ENCODE data around the gene SORCS2.

DNA sequence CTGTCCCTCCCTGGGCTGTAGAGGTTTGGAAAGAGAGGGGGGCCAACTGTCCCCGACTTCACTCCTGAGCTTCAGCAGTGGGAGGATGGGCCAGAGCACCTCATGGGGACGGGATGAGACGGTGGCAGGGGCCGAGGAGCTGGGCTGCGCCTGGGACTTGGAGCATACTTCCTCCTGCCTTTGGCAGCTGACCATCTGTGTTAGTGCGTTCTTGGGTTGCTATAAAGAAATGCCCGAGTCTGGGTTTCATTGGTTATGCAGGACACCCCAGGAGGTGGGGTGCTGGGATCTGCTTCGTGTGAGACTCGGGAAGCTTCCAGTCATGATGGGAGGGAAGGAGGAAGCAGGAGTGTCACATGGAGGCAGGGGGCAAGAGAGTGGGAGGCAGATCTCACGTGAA lies 235.0 kb downstream of the SORCS2 start:
- TF ChIP-seq POLR2AphosphoS5 (IDR thresholded peaks at IDR 0.05), result no peak
- TF ChIP-seq, protein P1, sequence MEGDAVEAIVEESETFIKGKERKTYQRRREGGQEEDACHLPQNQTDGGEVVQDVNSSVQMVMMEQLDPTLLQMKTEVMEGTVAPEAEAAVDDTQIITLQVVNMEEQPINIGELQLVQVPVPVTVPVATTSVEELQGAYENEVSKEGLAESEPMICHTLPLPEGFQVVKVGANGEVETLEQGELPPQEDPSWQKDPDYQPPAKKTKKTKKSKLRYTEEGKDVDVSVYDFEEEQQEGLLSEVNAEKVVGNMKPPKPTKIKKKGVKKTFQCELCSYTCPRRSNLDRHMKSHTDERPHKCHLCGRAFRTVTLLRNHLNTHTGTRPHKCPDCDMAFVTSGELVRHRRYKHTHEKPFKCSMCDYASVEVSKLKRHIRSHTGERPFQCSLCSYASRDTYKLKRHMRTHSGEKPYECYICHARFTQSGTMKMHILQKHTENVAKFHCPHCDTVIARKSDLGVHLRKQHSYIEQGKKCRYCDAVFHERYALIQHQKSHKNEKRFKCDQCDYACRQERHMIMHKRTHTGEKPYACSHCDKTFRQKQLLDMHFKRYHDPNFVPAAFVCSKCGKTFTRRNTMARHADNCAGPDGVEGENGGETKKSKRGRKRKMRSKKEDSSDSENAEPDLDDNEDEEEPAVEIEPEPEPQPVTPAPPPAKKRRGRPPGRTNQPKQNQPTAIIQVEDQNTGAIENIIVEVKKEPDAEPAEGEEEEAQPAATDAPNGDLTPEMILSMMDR (IDR thresholded peaks at IDR 0.05), result no peak
